GDM1 (cell line): ENCODE measurements around the gene NOL12.
"Not testable (repeated sequence)": the region's sequence is repeated elsewhere in the genome, so short reads cannot be mapped to it uniquely, and the experiment has no call there.

ENCODE experiments used
- DNase-seq: peaks from one replicate; lab custom pipeline; 2025; lab: John Stamatoyannopoulos, UW

The NOL12 gene

DNA sequence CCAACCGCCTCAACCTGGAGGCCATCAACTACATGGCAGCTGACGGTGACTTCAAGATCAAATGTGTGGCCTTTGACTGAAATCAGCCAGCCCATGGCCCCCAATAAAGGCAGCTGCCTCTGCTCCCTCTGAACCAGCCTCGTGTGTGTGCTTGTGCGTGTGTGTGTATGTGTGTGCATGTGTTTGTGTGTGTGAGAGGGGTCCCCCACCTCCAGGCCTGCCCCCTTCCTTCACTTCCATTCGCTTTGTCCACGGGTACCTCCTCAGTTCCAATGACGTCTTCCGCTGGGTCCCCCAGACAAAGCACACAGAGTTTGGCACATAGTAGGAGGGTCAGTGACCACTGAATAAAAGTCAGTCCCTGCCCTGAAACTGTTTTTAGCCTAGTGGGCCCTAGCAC, 6.5 kb upstream of the NOL12 start:
- no peak for DNase-seq

DNA sequence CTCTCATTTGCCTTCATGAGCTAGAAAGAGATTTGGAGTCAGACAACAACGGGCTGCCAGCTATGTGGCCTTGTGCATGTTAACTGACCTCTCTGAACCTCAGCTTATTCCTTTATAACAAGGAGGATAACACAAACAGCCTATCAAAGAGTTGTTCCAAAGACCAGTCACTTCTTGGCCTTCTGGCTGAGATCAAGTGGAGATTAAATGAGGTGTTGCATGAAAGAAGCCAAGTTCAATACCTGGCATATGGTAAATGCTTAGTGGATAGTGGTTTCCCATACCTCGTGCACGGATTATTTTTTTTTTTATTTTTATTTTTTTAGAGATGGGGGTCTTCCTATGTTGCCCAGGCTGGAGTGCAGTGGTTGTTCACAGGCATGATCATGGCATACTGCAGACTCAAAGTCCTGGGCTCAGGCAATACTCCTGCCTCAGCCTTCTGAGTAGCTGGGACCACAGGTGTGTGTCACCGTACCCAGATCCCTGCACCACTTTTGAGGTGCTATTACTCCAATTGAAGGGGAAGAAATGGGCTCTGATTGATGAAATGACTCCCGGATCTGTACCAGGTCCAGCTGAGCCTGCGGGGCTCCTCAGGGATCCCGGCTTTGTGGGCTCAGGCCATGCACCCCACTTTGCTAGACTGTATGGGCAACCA, 5.8 kb upstream of the NOL12 start:
- DNase-seq, result no peak

DNA sequence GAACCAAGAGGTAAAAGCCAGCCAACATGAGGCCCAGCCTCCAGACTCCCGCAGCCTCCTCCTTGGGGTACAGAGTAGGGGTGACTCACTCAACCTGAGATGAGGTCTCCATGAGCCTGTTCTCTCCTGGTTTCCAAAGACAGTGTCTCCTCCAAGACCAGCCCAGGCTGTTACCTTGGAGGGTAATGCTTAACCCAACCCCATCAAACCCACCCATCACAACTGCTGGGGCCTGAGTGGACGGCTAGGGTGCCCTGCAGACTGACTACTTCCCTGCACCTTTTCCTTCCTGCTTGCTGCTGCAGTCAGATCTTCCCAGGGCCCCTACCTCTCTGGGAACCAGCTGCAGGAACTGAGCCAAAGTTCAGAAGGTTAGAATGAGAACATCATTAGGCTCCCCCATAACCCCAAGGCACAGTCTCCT, 5.1 kb upstream of the NOL12 start:
- no peak for DNase-seq

DNA sequence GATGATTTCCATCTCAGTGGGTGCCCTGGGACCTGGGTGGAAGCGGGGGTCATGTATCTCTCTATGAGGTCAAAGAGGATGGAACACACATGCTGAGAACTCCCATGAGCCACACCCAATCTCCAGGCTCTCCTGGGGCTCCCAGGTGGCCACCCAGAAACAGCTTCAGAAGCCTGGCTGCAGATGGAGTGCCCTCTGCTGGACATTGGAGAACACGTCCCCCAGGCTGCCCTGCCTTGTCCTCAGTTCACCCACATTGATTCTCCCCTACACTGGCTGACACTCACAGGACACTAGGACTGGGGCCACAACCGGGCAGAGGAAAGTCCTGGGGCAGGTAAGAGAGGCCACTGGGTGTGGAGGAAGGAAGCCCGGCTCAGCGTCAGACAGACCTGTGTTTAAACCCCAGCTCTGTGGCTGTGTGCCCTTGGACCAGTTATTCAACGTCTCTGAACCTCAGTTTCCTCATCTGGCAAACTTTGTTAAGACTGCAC, 4.5 kb upstream of the NOL12 start:
- DNase-seq, result peak; percentile 60

- DNase-seq, result no peak
These were observed 1.1 kb upstream of the NOL12 start for GRCh38 chr22:37684803-37685615.

DNA sequence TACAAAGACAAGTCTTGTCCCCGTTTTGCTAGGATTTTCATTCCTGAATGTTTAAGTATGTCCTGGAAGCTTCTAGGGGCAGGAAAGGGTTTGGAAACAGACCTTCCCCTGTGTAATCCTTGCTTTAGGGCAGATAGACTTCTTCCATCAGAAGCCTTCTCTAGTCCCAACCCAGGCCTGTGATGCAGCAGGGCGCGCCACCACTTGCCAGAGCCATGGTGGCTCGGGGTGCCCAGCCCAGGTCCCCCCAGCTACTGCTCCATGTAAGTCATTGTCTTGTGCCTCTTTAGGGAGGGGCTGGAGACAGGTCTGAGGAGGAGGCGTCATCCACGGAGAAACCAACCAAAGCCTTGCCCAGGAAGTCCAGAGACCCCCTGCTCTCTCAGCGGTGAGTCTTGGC, 4.3 kb downstream of the NOL12 start:
- DNase-seq, result no peak

DNA sequence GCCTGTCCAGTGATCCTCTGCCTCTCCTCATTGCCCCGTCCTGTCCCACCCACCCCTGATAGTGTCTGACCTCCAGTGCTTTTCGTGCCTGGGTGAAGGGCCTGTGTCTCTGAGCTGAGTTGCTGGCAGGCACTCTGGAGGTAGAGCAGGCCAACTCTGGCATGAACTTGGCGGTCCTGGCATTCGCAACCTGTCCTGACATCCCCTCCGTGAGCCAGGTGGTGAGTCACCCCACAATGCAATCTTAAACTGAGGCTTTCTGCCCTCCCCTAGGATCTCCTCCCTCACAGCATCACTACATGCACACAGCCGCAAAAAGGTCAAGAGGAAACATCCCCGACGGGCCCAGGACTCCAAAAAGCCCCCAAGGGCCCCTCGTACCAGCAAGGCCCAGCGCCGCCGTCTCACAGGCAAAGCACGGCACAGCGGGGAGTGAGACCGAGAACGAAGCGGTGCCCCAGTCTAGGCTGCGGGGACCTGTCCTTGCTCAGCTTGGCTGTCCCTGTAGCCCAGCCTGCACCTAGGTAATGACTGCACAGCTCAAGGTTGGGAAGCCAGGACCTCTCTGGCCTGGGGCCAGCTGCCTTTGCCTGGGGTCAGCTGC, 4.9 kb downstream of the NOL12 start:
- DNase-seq, result no peak

GRCh38 chr22:37692627-37693285, 6.6 kb downstream of the NOL12 start:
- no peak for DNase-seq

DNA sequence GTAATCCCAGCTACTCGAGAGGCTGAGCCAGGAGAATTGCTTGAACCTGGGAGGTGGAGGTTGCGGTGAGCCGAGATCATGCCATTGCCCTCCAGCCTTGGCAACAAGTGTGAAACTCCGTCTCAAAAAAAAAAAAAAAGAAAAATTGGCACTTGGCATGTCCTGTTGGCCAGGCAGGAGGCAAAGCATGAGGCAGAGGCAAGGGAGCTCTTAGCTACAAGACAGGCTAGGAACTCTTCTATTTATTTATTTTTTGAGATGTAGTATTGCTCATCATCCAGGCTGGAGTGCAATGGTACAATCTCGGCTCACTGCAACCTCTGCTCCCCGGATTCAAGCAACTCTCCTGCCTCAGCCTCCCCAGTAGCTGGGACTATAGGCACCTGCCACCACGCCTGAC, 8.0 kb downstream of the NOL12 start:
- DNase-seq, result not testable (repeated sequence)

GRCh38 chr22:37696260-37696656, 10.1 kb downstream of the NOL12 start:
- not testable (repeated sequence) for DNase-seq

- DNase-seq, result no peak
These were observed 10.8 kb downstream of the NOL12 start, which contains the start of gene TRIOBP for GRCh38 chr22:37696657-37697537. Gene TRIOBP (plus strand): TSS chr22:37697048. CDS start chr22:37701366, 4,318 bp downstream.

GRCh38 chr22:37697538-37697835, 11.3 kb downstream of the NOL12 start:
- no peak for DNase-seq

DNA sequence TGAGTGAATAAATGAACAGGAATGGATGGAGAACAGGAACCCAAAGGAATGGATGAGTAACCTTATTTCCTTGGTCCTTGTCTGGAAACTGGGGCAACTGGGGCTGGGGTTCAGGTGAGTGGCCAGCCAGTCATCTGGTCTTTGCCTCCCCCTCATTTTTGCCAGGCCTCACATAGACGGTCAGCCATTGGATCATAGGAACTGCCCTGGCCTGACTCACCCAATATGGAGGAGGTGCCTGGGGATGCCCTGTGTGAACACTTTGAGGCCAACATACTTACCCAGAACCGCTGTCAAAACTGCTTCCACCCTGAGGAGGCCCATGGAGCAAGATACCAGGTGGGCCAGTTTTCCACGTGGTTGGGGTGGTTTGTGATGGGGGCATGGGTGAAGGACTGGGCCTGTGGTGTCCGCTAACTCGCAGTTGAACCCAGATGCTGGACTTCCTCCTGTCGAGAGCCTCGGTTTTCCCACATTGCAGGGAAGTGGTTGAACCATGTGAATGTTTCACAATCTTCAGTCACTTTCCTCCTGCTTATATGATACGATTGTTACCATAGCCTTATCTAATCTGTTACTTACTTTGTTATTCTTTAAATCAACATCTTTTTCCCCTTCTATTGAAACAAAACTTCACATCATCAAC, 15.1 kb downstream of the NOL12 start:
- DNase-seq, result no peak

- no peak for DNase-seq
These were observed 17.8 kb downstream of the NOL12 start for GRCh38 chr22:37703906-37704305.

- no peak for DNase-seq
These were observed 18.5 kb downstream of the NOL12 start for GRCh38 chr22:37704645-37705044.

DNA sequence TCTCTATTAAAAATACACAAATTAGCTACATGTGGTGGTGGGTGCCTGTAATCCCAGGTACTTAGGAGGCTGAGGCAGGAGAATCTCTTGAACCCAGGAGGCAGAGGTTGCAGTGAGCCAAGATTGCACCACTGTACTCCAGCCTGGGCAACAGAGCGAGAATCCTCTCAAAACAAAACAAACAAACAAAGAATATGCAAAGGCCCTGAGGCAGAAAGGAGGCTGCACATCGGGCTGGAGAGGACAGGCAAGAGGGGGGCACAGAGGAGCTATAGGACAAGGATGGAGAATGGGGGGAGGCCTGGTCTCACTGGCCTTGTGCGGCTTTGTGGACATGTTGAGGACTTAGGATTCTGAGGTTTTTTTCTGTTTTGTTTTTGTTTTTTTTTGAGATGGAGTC, 19.1 kb downstream of the NOL12 start:
- DNase-seq, result no peak

- DNase-seq, result no peak
These were observed 22.7 kb downstream of the NOL12 start for GRCh38 chr22:37708580-37709444.

DNA sequence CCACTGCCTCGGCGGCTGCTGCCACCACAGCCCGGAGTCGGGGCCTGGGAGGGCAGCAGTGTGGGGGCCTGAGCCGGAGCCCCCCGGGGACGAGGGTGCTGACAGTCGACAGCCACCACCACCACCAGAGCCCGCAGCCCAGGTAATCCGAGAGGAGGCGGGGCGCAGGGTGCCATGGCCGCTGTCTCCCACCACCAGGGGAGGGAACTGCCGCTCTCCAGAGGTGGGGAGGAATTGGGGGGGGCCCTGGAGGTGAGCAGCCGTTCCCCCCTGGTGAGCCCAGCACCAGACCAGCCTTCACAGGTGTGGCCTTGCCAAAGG, 23.3 kb downstream of the NOL12 start:
- DNase-seq, result no peak

DNA sequence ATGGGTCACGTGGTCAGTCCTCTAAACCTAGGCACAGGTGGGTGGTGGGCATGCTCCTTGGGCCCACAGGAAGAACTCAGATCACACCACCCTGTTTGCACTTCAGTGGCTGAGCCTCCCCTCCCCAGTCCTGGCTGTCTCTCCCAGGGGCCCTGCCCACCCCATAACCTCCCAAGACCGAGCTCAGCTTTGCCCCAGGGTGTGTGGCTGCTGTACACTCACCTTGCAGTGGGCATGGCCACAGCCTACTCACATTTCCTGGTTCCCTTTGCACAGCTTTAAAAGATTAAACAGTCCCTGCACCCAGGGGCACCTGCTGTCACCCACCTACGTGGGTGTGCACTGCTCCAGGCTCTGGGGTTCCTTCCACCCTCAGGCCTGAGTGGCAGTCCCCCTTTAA, 24.5 kb downstream of the NOL12 start:
- DNase-seq, result no peak

GRCh38 chr22:37711490-37711889, 25.3 kb downstream of the NOL12 start:
- DNase-seq, result no peak
